RWPE2 (cell line): ENCODE results near the gene SLC41A3.

Experiments used
- ATAC-seq: fragments of 200-7000 bp; cut with Tn5 transposase; 3 replicates; pipeline ENCODE4 v1.9.1; 2021; ENCODE audit warnings: low read depth
- DNase-seq: peaks from one replicate; pipeline ENCODE4 v3.0.0-alpha.2; 2020; ENCODE audit warnings: low spot score
- H3K27ac ChIP-seq: fragments of 450-650 bp; 2 replicates; pipeline ENCODE4 v1.5.1; 2017; ENCODE audit warnings: mild to moderate bottlenecking; ENCODE audit not compliant: poor library complexity, severe bottlenecking
- H3K27me3 ChIP-seq: fragments of 250-450 bp; sonication (Bioruptor Pico); 2 replicates; pipeline ENCODE4 v1.5.1; 2021; ENCODE audit warnings: mild to moderate bottlenecking, moderate library complexity; ENCODE audit not compliant: insufficient read depth, poor library complexity, severe bottlenecking
- H3K36me3 ChIP-seq: fragments of 250-450 bp; sonication (Bioruptor Pico); 2 replicates; pipeline ENCODE4 v1.5.1; 2020; ENCODE audit warnings: low read depth, mild to moderate bottlenecking, moderate library complexity
- H3K4me1 ChIP-seq: fragments of 250-450 bp; sonication (Bioruptor Pico); 2 replicates; pipeline ENCODE4 v1.5.1; 2021; ENCODE audit warnings: mild to moderate bottlenecking, moderate library complexity; ENCODE audit not compliant: insufficient read depth, poor library complexity, severe bottlenecking
- H3K4me3 ChIP-seq: fragments of 250-450 bp; sonication (Bioruptor Pico); 2 replicates; pipeline ENCODE4 v1.5.1; 2021; ENCODE audit warnings: mild to moderate bottlenecking, moderate library complexity; ENCODE audit not compliant: severe bottlenecking
- H3K9me3 ChIP-seq: fragments of 250-450 bp; sonication (Bioruptor Pico); 2 replicates; pipeline ENCODE4 v1.5.1; 2021; ENCODE audit warnings: mild to moderate bottlenecking, moderate library complexity; ENCODE audit not compliant: severe bottlenecking
- TF ChIP-seq, protein P1 (sequence below): fragments of 450-650 bp; IDR thresholded peaks from one replicate; pipeline ENCODE4 v1.5.1; 2017; ENCODE audit warnings: mild to moderate bottlenecking, moderate library complexity; ENCODE audit not compliant: poor library complexity, severe bottlenecking

The SLC41A3 gene

DNA sequence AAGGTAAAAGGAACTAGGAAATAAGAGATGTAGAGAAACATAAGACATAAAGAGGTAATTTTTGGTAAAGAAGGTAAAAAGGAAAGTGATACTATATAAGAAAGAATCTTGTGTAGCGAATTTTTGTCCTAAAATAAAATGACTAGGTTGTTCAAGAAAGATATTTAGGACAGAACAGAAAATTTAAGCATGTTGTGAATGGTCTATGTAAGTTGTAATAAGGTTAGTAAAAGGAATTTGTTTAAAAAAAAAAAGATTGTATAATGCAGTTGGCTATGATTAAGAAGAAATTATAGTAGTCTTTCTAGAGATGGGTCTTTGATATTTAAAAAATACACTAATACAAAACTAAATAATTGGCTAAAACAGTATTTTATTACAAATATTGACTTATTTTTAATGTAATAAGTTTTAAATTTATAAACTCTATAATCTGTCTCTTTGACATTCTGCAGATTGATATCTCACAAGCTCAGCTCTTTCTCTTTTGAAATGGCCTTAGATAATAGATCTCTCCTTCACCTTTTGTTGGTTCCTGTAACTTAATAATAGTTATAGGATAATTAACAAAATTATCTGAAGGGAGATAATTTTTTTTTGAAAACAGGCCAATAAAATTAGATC, 3.7 kb upstream of the SLC41A3 start:
- TF ChIP-seq, protein P1, sequence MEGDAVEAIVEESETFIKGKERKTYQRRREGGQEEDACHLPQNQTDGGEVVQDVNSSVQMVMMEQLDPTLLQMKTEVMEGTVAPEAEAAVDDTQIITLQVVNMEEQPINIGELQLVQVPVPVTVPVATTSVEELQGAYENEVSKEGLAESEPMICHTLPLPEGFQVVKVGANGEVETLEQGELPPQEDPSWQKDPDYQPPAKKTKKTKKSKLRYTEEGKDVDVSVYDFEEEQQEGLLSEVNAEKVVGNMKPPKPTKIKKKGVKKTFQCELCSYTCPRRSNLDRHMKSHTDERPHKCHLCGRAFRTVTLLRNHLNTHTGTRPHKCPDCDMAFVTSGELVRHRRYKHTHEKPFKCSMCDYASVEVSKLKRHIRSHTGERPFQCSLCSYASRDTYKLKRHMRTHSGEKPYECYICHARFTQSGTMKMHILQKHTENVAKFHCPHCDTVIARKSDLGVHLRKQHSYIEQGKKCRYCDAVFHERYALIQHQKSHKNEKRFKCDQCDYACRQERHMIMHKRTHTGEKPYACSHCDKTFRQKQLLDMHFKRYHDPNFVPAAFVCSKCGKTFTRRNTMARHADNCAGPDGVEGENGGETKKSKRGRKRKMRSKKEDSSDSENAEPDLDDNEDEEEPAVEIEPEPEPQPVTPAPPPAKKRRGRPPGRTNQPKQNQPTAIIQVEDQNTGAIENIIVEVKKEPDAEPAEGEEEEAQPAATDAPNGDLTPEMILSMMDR, result no peak
- no peak for ATAC-seq
- H3K9me3 ChIP-seq, result peaks cover 13% of the 10 kb centered on the region

GRCh38 chr3:126085841-126086240, 1.9 kb upstream of the SLC41A3 start:
- Histone ChIP-seq H3K4me1 (peaks cover 13% of the 10 kb centered on the region), H3K27me3 (no peaks in the 10 kb centered on the region), H3K9me3 (peaks cover 13% of the 10 kb centered on the region), H3K36me3 (no peaks in the 10 kb centered on the region), H3K4me3 (no peak overlapping the region), H3K27ac (no peak overlapping the region)
- DNase-seq (no peak), ATAC-seq (no peak)
- TF ChIP-seq, protein P1, result no peak

More for the DNA sequence above, 3.7 kb upstream of the SLC41A3 start:
- H3K4me1 ChIP-seq, result no peaks in the 10 kb centered on the region
- H3K4me3 ChIP-seq, result no peak overlapping the region
- no peak for DNase-seq
- no peaks in the 10 kb centered on the region for H3K36me3 ChIP-seq
- no peaks in the 10 kb centered on the region for H3K27me3 ChIP-seq
- H3K27ac ChIP-seq, result no peak overlapping the region

GRCh38 chr3:126085276-126085675, 1.4 kb upstream of the SLC41A3 start:
- DNase-seq (no peak), ATAC-seq (no peak)
- H3K27ac ChIP-seq, result no peak overlapping the region
- no peak overlapping the region for H3K4me3 ChIP-seq
- TF ChIP-seq, protein P1, result no peak
- H3K27me3 ChIP-seq, result no peaks in the 10 kb centered on the region
- peaks cover 13% of the 10 kb centered on the region for H3K9me3 ChIP-seq
- no peaks in the 10 kb centered on the region for H3K36me3 ChIP-seq
- H3K4me1 ChIP-seq, result peaks cover 13% of the 10 kb centered on the region

GRCh38 chr3:126084768-126085180, 850 bp upstream of the SLC41A3 start:
- no peaks in the 10 kb centered on the region for H3K36me3 ChIP-seq
- peak overlapping the region; percentile 64 for H3K27ac ChIP-seq
- peaks cover 13% of the 10 kb centered on the region for H3K9me3 ChIP-seq
- no peak for ATAC-seq
- peak overlapping the region; percentile 73 for H3K4me3 ChIP-seq
- no peak for DNase-seq
- peaks cover 13% of the 10 kb centered on the region for H3K4me1 ChIP-seq
- TF ChIP-seq, protein P1, result no peak
- H3K27me3 ChIP-seq, result no peaks in the 10 kb centered on the region

DNA sequence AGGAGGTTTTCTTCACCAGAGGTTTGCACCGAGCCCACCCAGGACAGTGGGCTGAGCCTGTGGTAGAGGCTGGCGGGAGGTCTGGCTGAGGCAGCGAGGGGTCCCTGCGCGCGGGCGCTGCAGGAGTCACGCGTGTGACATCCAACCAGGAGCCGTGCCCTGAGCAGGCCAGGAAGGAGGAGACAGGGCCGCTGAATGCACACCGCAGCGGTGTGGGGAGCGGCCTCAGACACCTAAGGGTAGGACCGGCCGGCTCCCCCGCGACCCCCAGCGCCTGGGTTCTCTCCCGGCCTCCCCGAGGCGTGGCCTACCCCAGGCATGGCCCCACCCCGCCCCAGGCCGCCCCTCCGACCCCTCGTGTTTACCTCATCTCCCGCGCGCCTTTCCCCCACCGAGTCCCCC, 412 bp downstream of the SLC41A3 start:
- TF ChIP-seq, protein P1, result no peak
- no peak for DNase-seq

More for the DNA sequence above, 412 bp downstream of the SLC41A3 start:
- H3K4me3 ChIP-seq, result peak overlapping the region; percentile 73
- H3K36me3 ChIP-seq, result no peaks in the 10 kb centered on the region
- H3K9me3 ChIP-seq, result peaks cover 13% of the 10 kb centered on the region
- H3K27me3 ChIP-seq, result no peaks in the 10 kb centered on the region
- peak overlapping the region; percentile 64 for H3K27ac ChIP-seq
- H3K4me1 ChIP-seq, result peaks cover 13% of the 10 kb centered on the region
- peak; percentile 70 for ATAC-seq
